HG03342 (cell line): Measurements from ENCODE around the gene FAM124A.
A peak's percentile ranks its signal among the peaks of the same experiment; 100 is the strongest.

ENCODE experiments used
- ATAC-seq: cut with Tn5 transposase; IDR thresholded peaks from one replicate; pipeline ENCODE4 v1.9.1; 2021; ENCODE audit warnings: mild to moderate bottlenecking, moderate library complexity; ENCODE audit not compliant: unreplicated experiment

The FAM124A gene

GRCh38 chr13:51303063-51303552 is 80.9 kb downstream of the FAM124A start:
- ATAC-seq: no peak

GRCh38 chr13:51303882-51304281 is 81.7 kb downstream of the FAM124A start:
- no peak for ATAC-seq

GRCh38 chr13:51305271-51305967 is 83.2 kb downstream of the FAM124A start:
- no peak for ATAC-seq

GRCh38 chr13:51308781-51309180 is 86.6 kb downstream of the FAM124A start:
- ATAC-seq: no peak

GRCh38 chr13:51311231-51311630 is 89.0 kb downstream of the FAM124A start:
- ATAC-seq: no peak

- ATAC-seq: no peak
Measured at GRCh38 chr13:51311957-51312520, 89.8 kb downstream of the FAM124A start.

GRCh38 chr13:51313619-51314018 is 91.4 kb downstream of the FAM124A start:
- ATAC-seq: no peak

- ATAC-seq: no peak
Measured at GRCh38 chr13:51317262-51317661, 95.1 kb downstream of the FAM124A start.

GRCh38 chr13:51318015-51318414 is 95.8 kb downstream of the FAM124A start:
- ATAC-seq: no peak

GRCh38 chr13:51318876-51319275 is 96.7 kb downstream of the FAM124A start:
- no peak for ATAC-seq

- ATAC-seq: no peak
Measured at GRCh38 chr13:51321836-51322235, 99.6 kb downstream of the FAM124A start.

- ATAC-seq: no peak
Measured at GRCh38 chr13:51322826-51323225, 100.6 kb downstream of the FAM124A start.

- ATAC-seq: no peak
Measured at GRCh38 chr13:51323824-51324511, 101.8 kb downstream of the FAM124A start.

GRCh38 chr13:51324714-51325420 is 102.7 kb downstream of the FAM124A start:
- peak; percentile 80 for ATAC-seq

- ATAC-seq: no peak
Measured at GRCh38 chr13:51325837-51326236, 103.6 kb downstream of the FAM124A start.

- ATAC-seq: no peak
Measured at GRCh38 chr13:51326777-51327176, 104.6 kb downstream of the FAM124A start.

GRCh38 chr13:51327961-51328360 is 105.8 kb downstream of the FAM124A start:
- ATAC-seq: no peak

- no peak for ATAC-seq
Measured at GRCh38 chr13:51328488-51328887, 106.3 kb downstream of the FAM124A start.

- ATAC-seq: no peak
Measured at GRCh38 chr13:51329606-51330005, 107.4 kb downstream of the FAM124A start.

- no peak for ATAC-seq
Measured at GRCh38 chr13:51330791-51331190, 108.6 kb downstream of the FAM124A start.

GRCh38 chr13:51331354-51331861 is 109.2 kb downstream of the FAM124A start:
- ATAC-seq: no peak
